ENCODE results near the gene TRPC4AP.

Gene TRPC4AP

GRCh38 chr20:35009665-35010328 is 82.8 kb downstream of the TRPC4AP start:
- no peak for DNase-seq (ENCODE audit: low read depth)
- no peak for TF ChIP-seq CTCF (IDR thresholded peaks at IDR 0.05; ENCODE audit: low read depth, low read length, missing control alignments)

GRCh38 chr20:35008411-35009342 is 83.9 kb downstream of the TRPC4AP start:
- H3K4me3 ChIP-seq (ENCODE audit: low read depth, low read length) = no peak overlapping the region
- no peak for TF ChIP-seq CTCF (IDR thresholded peaks at IDR 0.05; ENCODE audit: low read depth, low read length, missing control alignments)
- DNase-seq (ENCODE audit: low read depth) = no peak

More at GRCh38 chr20:35009665-35010328, 82.8 kb downstream of the TRPC4AP start:
- no peak overlapping the region for H3K4me3 ChIP-seq (ENCODE audit: low read depth, low read length)

- TF ChIP-seq CTCF (IDR thresholded peaks at IDR 0.05; ENCODE audit: low read depth, low read length, missing control alignments) = no peak
- H3K4me3 ChIP-seq (ENCODE audit: low read depth, low read length) = no peak overlapping the region
- DNase-seq (ENCODE audit: low read depth) = no peak
Measured at GRCh38 chr20:35007891-35008290, 84.7 kb downstream of the TRPC4AP start.

- no peak for DNase-seq (ENCODE audit: low read depth)
- H3K4me3 ChIP-seq (ENCODE audit: low read depth, low read length) = no peak overlapping the region
- no peak for TF ChIP-seq CTCF (IDR thresholded peaks at IDR 0.05; ENCODE audit: low read depth, low read length, missing control alignments)
Measured at GRCh38 chr20:35007413-35007812, 85.2 kb downstream of the TRPC4AP start.

GRCh38 chr20:35006531-35006971 is 86.1 kb downstream of the TRPC4AP start:
- TF ChIP-seq CTCF (IDR thresholded peaks at IDR 0.05; ENCODE audit: low read depth, low read length, missing control alignments) = no peak
- no peak overlapping the region for H3K4me3 ChIP-seq (ENCODE audit: low read depth, low read length)
- DNase-seq (ENCODE audit: low read depth) = no peak

- no peak overlapping the region for H3K4me3 ChIP-seq (ENCODE audit: low read depth, low read length)
- DNase-seq (ENCODE audit: low read depth) = no peak
- TF ChIP-seq CTCF (IDR thresholded peaks at IDR 0.05; ENCODE audit: low read depth, low read length, missing control alignments) = no peak
Measured at GRCh38 chr20:35006009-35006408, 86.6 kb downstream of the TRPC4AP start.

All from GM12864 (cell line).